Tibial nerve (tissue), 4 donors: ENCODE measurements around the gene STYXL1. TPM values are rescaled to one million over a fixed set of nuclear protein-coding genes. Genes with fewer than 3 reads are reported as not detected.

Experiments used
- DNase-seq, 2 donors: peaks; one replicate each; pipeline ENCODE4 v3.0.0-alpha.2; 2019; ENCODE audit warnings: low spot score in 2 of 2
- H3K27ac ChIP-seq, 4 donors: fragments of 200-600 bp; sonication (generic) in 3 of 4; one replicate each; pipeline ENCODE4 v1.5.1; 2017 to 2019; ENCODE audit warnings: mild to moderate bottlenecking in 1 of 4
- H3K27me3 ChIP-seq, 2 donors: fragments of 200-600 bp; sonication (generic) in 1 of 2; one replicate each; pipeline versions ENCODE4 v1.5.1 to v1.6.0; 2017 to 2019
- H3K36me3 ChIP-seq, 3 donors: fragments of 200-600 bp; sonication (generic); one replicate each; pipeline ENCODE4 v1.5.1; 2018 to 2019
- H3K4me1 ChIP-seq, 4 donors: fragments of 200-600 bp; sonication (generic) in 3 of 4; one replicate each; pipeline ENCODE4 v1.5.1; 2017 to 2019
- H3K4me3 ChIP-seq, 4 donors: fragments of 200-600 bp; sonication (generic) in 3 of 4; one replicate each; pipeline ENCODE4 v1.5.1; 2017 to 2019; ENCODE audit warnings: mild to moderate bottlenecking in 1 of 4, moderate library complexity in 1 of 4
- H3K9me3 ChIP-seq, 4 donors: fragments of 200-600 bp; sonication (generic) in 3 of 4; one replicate each; pipeline ENCODE4 v1.5.1; 2017 to 2019
- EP300 ChIP-seq, 2 donors: sonication (generic); formaldehyde crosslinking; IDR thresholded peaks; one replicate each; pipeline ENCODE4 v1.6.1; 2017; ENCODE audit warnings: antibody characterized with exemption in 2 of 2, mild to moderate bottlenecking in 1 of 2
- POLR2A ChIP-seq, 2 donors: fragments of 450-650 bp; IDR thresholded peaks; one replicate each; pipeline ENCODE4 v1.6.1; 2017; ENCODE audit warnings: antibody characterized with exemption in 2 of 2, mild to moderate bottlenecking in 2 of 2, moderate library complexity in 2 of 2
- whole genome bisulfite sequencing, 2 donors: methylation state at CpG; one replicate each; pipeline ENCODE4 v1.1.5; 2018; 5-methylcytosine and 5-hydroxymethylcytosine counted together
- total RNA-seq, 4 donors: library from RNA; depleted of rRNA; stranded (reverse); fragments of >200 nt; gene quantifications; one replicate each; pipeline ENCODE4 v1.1.0, GENCODE V29; 2016
- TF ChIP-seq, protein P1 (sequence below), 5 experiments: fragments of 200-600 bp in 3 of 5; fragments of 450-650 bp in 2 of 5; sonication (generic) in 3 of 5; IDR thresholded peaks; one replicate each; pipeline ENCODE4 v1.5.1; 2016 to 2019; ENCODE audit warnings: antibody characterized with exemption in 5 of 5, mild to moderate bottlenecking in 3 of 5, moderate library complexity in 2 of 5

STYXL1 gene
- total RNA-seq, 4 donors from 2014 or later = 9.9 to 45.7 (median 29.0) TPM

DNA sequence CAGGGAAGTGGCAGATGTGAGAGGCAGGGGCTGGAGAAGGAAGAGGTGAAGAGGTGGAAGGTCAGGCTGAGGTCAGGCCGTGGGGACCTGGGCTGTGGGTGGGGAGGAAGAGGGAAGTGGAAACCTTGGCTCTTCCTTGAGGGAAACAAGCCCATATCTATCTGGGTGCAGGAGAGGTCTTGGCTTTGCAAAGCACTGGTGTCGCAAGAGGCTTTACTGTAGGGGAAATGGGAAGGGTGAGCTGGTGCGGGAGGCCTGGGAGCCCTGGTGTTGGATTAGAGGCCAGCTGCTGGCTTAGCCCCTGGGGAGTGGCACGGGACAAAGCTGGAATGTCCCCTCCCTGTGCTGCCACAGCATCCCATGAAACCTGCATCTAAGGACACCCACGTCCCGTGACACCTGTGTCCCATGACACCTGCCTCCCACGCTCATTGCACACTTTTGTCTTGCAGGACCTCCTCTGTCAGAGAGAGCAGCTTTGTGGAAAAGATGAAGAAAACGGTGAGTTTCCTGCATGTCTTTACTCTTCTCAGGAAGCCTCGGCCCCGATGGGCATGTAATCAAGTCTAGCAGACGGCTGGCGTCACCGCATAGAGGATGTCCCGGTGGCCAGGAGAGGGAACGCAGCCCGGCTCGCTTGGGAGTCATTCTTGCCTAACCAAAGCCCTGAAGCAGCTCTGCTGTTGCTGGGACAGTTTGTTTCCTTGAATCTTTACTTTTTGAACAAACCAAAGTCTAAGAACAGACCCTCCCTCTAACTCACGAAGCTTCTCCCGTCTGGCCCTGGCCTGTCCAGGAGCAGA is 75.6 kb downstream of the STYXL1 start:
- H3K4me3 ChIP-seq = no peak overlapping the region
- peak overlapping the region in 2 of 4 donors; percentile 1 to 37 for H3K27ac ChIP-seq
- peaks cover 0 to 48% (median 0%) of the 10 kb centered on the region in 3 donors for H3K36me3 ChIP-seq
- WGBS, 2 donors = 66 to 69% methylated on average over 19 of the region's 19 CpGs
- no peak for TF ChIP-seq POLR2A (IDR thresholded peaks at IDR 0.05)
- TF ChIP-seq, protein P1, sequence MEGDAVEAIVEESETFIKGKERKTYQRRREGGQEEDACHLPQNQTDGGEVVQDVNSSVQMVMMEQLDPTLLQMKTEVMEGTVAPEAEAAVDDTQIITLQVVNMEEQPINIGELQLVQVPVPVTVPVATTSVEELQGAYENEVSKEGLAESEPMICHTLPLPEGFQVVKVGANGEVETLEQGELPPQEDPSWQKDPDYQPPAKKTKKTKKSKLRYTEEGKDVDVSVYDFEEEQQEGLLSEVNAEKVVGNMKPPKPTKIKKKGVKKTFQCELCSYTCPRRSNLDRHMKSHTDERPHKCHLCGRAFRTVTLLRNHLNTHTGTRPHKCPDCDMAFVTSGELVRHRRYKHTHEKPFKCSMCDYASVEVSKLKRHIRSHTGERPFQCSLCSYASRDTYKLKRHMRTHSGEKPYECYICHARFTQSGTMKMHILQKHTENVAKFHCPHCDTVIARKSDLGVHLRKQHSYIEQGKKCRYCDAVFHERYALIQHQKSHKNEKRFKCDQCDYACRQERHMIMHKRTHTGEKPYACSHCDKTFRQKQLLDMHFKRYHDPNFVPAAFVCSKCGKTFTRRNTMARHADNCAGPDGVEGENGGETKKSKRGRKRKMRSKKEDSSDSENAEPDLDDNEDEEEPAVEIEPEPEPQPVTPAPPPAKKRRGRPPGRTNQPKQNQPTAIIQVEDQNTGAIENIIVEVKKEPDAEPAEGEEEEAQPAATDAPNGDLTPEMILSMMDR (IDR thresholded peaks at IDR 0.05) = peak in 1 of 5 experiments; percentile 15
- no peak for TF ChIP-seq EP300 (IDR thresholded peaks at IDR 0.05)
- DNase-seq = no peak
- H3K9me3 ChIP-seq = no peaks in the 10 kb centered on the region
- H3K4me1 ChIP-seq = peaks cover 0 to 48% (median 9%) of the 10 kb centered on the region in 4 donors
- no peaks in the 10 kb centered on the region for H3K27me3 ChIP-seq

DNA sequence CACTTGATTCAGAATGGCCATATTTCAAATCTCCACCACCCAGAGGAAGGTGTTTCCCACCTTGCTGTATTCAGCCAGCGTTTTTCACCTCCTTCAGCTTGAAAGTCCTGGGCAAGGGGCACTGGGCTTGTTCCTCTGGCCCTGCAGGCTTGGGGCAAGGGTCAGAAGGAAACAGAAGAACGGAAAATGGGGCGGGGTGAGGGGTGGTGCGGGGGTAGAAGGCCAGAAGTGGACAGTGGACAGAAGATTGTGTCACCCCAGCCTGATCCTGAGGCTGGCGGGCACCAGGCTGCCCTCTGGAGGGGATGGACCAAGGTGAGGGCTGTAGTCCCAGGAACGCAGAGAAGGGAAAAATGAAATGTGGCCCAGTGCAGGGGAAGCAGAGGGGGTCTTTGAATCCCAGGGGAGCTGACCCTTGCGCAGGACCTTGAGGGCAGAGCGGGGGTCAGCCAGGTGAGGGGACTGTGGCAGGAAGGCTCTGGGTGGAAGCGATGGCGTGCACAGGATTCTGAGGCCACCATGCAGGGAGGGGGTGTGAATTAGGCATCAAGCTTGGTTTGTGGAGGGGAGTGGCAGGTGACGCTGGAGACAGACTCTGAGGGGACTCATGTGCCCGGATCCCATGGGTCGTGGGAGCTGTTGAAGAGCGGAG is 76.4 kb downstream of the STYXL1 start:
- TF ChIP-seq, protein P1 (IDR thresholded peaks at IDR 0.05) = no peak
- no peak for TF ChIP-seq EP300 (IDR thresholded peaks at IDR 0.05)
- TF ChIP-seq POLR2A (IDR thresholded peaks at IDR 0.05) = no peak
- Histone ChIP-seq H3K4me3 (no peak overlapping the region), H3K36me3 (peaks cover 0 to 43% (median 0%) of the 10 kb centered on the region in 3 donors), H3K27ac (peak overlapping the region in 2 of 4 donors; percentile 1 to 37), H3K4me1 (peaks cover 0 to 54% (median 14%) of the 10 kb centered on the region in 4 donors), H3K9me3 (no peaks in the 10 kb centered on the region), H3K27me3 (no peaks in the 10 kb centered on the region)
- no peak for DNase-seq
- 75 to 76% methylated on average over 14 of the region's 14 CpGs for WGBS, 2 donors

DNA sequence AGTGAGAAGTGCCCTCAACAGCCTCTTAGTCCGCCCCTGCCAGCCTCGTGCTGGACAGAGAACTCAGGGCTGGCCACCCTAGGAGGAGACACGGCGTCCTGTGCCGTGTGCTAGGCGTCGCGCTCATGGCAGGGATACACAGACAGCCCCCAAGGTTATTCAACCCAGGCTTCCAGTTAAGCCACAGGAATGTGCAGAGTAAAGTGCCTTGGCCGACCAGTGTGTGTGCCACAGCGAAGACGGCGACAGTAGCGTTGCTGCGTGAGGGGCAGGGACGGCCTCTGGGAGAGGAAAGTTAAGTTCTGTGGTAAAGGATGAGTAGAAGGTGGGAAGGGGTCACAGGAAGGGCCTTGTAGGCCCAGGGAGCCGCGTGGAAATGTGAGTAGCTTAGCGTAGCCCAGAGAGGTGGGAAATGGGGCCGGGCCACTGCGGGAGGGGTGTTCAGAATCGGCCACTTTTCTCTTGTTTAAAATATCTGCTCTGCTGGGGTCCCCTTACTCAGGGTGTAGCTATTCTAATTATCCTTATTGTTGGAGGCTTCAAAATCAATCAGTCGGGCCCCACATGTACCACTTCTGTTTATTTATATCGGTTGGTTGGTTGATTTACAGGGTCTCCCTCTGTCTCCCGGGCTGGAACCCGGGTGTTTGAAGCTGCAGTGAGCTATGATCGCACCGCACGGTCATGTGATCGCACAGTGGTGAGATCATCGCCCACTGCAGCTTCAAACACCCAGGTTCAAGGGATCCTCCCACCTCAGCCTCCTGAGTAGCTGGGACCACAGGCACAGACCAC is 77.9 kb downstream of the STYXL1 start:
- Histone ChIP-seq H3K9me3 (no peaks in the 10 kb centered on the region), H3K27ac (peak overlapping the region in 2 of 4 donors; percentile 5 to 83), H3K27me3 (no peaks in the 10 kb centered on the region), H3K36me3 (peaks cover 0 to 47% (median 0%) of the 10 kb centered on the region in 3 donors), H3K4me1 (peaks cover 0 to 69% (median 26%) of the 10 kb centered on the region in 4 donors), H3K4me3 (no peak overlapping the region)
- 88 to 91% methylated on average over 30 of the region's 30 CpGs for WGBS, 2 donors
- no peak for DNase-seq
- TF ChIP-seq EP300 (IDR thresholded peaks at IDR 0.05) = no peak

DNA sequence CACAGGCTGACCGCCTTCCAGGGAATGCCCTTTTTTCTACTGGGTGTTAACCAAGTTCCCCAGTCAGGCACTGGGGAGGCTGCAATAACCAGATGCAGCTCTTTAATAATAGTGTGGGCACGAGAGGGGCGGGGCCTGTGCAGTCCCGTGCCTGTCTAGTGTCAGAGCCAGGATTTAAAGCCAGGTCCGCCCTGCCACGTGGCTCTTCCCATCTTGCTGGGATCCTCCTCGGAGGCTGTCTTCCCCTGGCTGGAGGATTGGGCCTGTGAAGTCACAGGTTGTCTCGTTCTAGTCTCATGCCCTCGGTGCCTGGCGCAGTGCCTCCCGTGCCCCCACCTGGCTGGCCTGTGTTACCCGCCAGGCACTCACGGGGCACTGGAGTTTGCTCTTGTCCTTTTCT is 78.6 kb downstream of the STYXL1 start:
- H3K4me1 ChIP-seq = peaks cover 0 to 70% (median 26%) of the 10 kb centered on the region in 4 donors
- WGBS, 2 donors = 73 to 77% methylated on average over 8 to 13 of the region's 13 CpGs

DNA sequence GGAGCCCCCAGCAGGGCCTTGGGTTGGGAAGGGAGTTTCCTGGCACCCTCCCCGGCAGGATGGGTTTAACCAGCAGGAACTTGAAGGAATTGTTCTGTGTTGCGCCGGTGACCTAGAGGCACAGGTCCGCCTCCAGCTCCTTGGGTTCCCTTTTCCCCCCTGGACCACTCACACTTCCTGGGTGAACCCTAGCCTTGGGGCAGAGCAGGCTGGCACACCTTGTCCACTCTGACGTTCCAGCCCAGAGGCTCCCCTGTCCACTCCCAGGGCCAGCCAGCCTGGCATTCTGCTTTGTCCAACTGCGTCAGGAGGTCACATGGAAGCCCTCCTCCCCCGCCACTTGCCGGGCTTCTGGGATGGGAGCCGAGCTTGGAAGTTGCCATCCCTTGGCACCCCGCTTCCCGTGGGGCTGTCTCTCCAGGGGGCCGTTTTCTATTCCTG is 79.2 kb downstream of the STYXL1 start:
- WGBS, 2 donors = 65 to 76% methylated on average over 10 to 12 of the region's 12 CpGs
- peak overlapping the region in 3 of 4 donors; percentile 5 to 83 (median 75) for H3K27ac ChIP-seq
- peaks cover 0 to 38% (median 0%) of the 10 kb centered on the region in 3 donors for H3K36me3 ChIP-seq
- TF ChIP-seq EP300 (IDR thresholded peaks at IDR 0.05) = no peak
- no peaks in the 10 kb centered on the region for H3K9me3 ChIP-seq
- no peak overlapping the region for H3K4me3 ChIP-seq
- no peaks in the 10 kb centered on the region for H3K27me3 ChIP-seq
- H3K4me1 ChIP-seq = peaks cover 0 to 74% (median 27%) of the 10 kb centered on the region in 4 donors
- no peak for DNase-seq

More for the DNA sequence above, 78.6 kb downstream of the STYXL1 start:
- Histone ChIP-seq H3K27me3 (no peaks in the 10 kb centered on the region), H3K27ac (peak overlapping the region in 3 of 4 donors; percentile 5 to 83 (median 75)), H3K36me3 (peaks cover 0 to 44% (median 0%) of the 10 kb centered on the region in 3 donors), H3K4me3 (no peak overlapping the region), H3K9me3 (no peaks in the 10 kb centered on the region)
- no peak for TF ChIP-seq POLR2A (IDR thresholded peaks at IDR 0.05)
- TF ChIP-seq, protein P1 (IDR thresholded peaks at IDR 0.05) = no peak
- TF ChIP-seq EP300 (IDR thresholded peaks at IDR 0.05) = no peak
- DNase-seq = no peak
